Lung (tissue), 12 donors: ENCODE results near the gene DYNLT1. TPM values are rescaled to one million over a fixed set of nuclear protein-coding genes. Genes with fewer than 3 reads are reported as not detected.

Experiments
- ATAC-seq: fragments of 200-7000 bp; cut with Tn5 transposase; one replicate; pipeline ENCODE4 v1.9.1; 2020; ENCODE audit warnings: moderate number of reproducible peaks; ENCODE audit not compliant: insufficient read depth, low FRiP score
- DNase-seq, 3 donors: peaks; one replicate each; pipeline ENCODE4 v3.0.0-alpha.2; 2013 to 2017
- H3K27ac ChIP-seq, 2 donors: one replicate each; pipeline ENCODE4 v1.5.1; 2013; ENCODE audit warnings: mild to moderate bottlenecking in 2 of 2, moderate library complexity in 2 of 2, control low read depth in 1 of 2, inconsistent platforms in 1 of 2, low read depth in 1 of 2, low read length in 1 of 2
- H3K27me3 ChIP-seq, 3 donors: one replicate each; pipeline ENCODE4 v1.5.1; 2013; ENCODE audit warnings: low read length in 2 of 3; ENCODE audit not compliant: control insufficient read depth in 3 of 3, insufficient read depth in 3 of 3
- H3K36me3 ChIP-seq, 4 donors: one replicate each; pipeline ENCODE4 v1.5.1; 2013; ENCODE audit warnings: low read length in 4 of 4, mild to moderate bottlenecking in 1 of 4, moderate library complexity in 1 of 4; ENCODE audit not compliant: control insufficient read depth in 4 of 4, insufficient read depth in 4 of 4
- H3K4me1 ChIP-seq, 5 donors: one replicate each; pipeline ENCODE4 v1.5.1; 2013; ENCODE audit warnings: low read length in 5 of 5, mild to moderate bottlenecking in 2 of 5, moderate library complexity in 1 of 5; ENCODE audit not compliant: control insufficient read depth in 5 of 5, insufficient read depth in 5 of 5
- H3K4me3 ChIP-seq: one replicate; pipeline ENCODE4 v1.5.1; 2013; ENCODE audit warnings: mild to moderate bottlenecking, control low read depth, moderate library complexity
- H3K9ac ChIP-seq, 2 donors: one replicate each; pipeline ENCODE4 v1.5.1; 2013; ENCODE audit warnings: low read length in 2 of 2, control low read depth in 1 of 2; ENCODE audit not compliant: insufficient read depth in 1 of 2
- H3K9me3 ChIP-seq, 4 donors: one replicate each; pipeline ENCODE4 v1.5.1; 2013; ENCODE audit warnings: low read length in 3 of 4, mild to moderate bottlenecking in 1 of 4, moderate library complexity in 1 of 4; ENCODE audit not compliant: control insufficient read depth in 4 of 4, insufficient read depth in 3 of 4
- CTCF ChIP-seq: IDR thresholded peaks from 2 replicates; pipeline ENCODE4 v1.5.1; 2012; ENCODE audit warnings: mild to moderate bottlenecking; ENCODE audit errors: control extremely low read depth, extremely low read depth
- WGBS, 2 donors: extraction: QIAGEN DNeasy Blood & Tissue Kit; methylation state at CpG; one replicate each; pipeline ENCODE4 v1.1.7; 2013; 5-methylcytosine and 5-hydroxymethylcytosine counted together
- polyA plus RNA-seq, 2 donors: library from polyadenylated mRNA; stranded (reverse); fragments of 200-250 nt; gene quantifications; one replicate each; pipeline ENCODE4 v1.2.1, GENCODE V29; 2013
- total RNA-seq, 2 donors: library from RNA; depleted of rRNA in 1 of 2; stranded (reverse); fragments of >200 nt in 1 of 2; gene quantifications; one replicate each; pipeline ENCODE4 v1.2.1, GENCODE V29; 2014 to 2021
- donor health status: control.
- donor health status: control.
- donor health status: Bipolar disorder and iron deficiency.
- donor health status: healthy.
- donor health status: DM: yes; HTN: yes; CAD: no.

The DYNLT1 gene
- total and polyA plus RNA-seq, 4 donors: 83.4 to 268 (median 199) TPM

GRCh38 chr6:158645064-158646022, 800 bp upstream of the DYNLT1 start:
- H3K4me3 ChIP-seq: peak overlapping the region; percentile 87
- H3K27ac ChIP-seq: peak overlapping the region; percentile 98 to 99
- DNase-seq (no peak), ATAC-seq (no peak)
- H3K9me3 ChIP-seq: peaks cover 0 to 2% (median 0%) of the 10 kb centered on the region in 4 donors
- peaks cover 0 to 11% (median 4%) of the 10 kb centered on the region in 4 donors for H3K36me3 ChIP-seq
- WGBS, 2 donors: 28 to 31% methylated on average over 21 of the region's 21 CpGs
- peaks cover 8 to 25% (median 10%) of the 10 kb centered on the region in 5 donors for H3K4me1 ChIP-seq
- no peaks in the 10 kb centered on the region for H3K27me3 ChIP-seq
- peak overlapping the region; percentile 46 to 50 for H3K9ac ChIP-seq
- TF ChIP-seq CTCF: no peak

- Histone ChIP-seq H3K4me3 (peak overlapping the region; percentile 87), H3K36me3 (peaks cover 0 to 13% (median 8%) of the 10 kb centered on the region in 4 donors), H3K27ac (peak overlapping the region; percentile 98 to 99), H3K9me3 (no peaks in the 10 kb centered on the region), H3K9ac (peak overlapping the region; percentile 90 to 91), H3K27me3 (no peaks in the 10 kb centered on the region), H3K4me1 (peaks cover 8 to 27% (median 11%) of the 10 kb centered on the region in 5 donors)
- TF ChIP-seq CTCF: no peak
- ATAC-seq (no peak), DNase-seq (peak in 2 of 3 donors; percentile 35 to 48)
- WGBS, 2 donors: 1 to 2% methylated on average over 21 of the region's 21 CpGs
Observed at GRCh38 chr6:158643836-158644230, 710 bp downstream of the DYNLT1 start.

DNA sequence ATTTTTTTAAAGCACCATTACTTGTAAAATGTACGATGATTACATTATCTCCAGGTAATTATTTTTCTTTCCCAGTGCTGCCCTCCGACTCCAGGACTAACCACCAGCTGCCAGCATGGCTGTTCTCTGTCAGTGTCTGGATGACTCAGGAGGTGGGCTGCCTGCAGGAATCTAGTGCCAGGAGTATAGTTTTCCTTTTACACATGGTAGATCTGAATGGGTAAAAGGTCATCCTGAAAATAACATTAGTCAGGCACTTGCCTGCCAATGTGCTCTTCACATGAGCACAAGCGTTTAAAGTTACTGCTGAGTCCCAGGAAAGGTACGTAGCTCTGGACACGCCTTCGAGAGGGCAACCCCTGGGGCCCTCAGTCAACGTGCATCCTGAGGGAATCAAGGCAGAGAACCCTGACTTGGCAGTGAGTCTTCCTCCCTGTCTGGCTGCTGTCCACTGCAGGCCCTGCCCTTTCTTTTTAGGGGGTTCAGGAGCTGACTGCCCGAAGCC, 2.4 kb downstream of the DYNLT1 start:
- ATAC-seq (no peak), DNase-seq (no peak)
- Histone ChIP-seq H3K27me3 (no peaks in the 10 kb centered on the region), H3K9me3 (no peaks in the 10 kb centered on the region), H3K9ac (peak overlapping the region in 1 of 2 donors; percentile 8), H3K4me3 (no peak overlapping the region), H3K27ac (peak overlapping the region; percentile 77 to 98), H3K4me1 (peaks cover 8 to 27% (median 12%) of the 10 kb centered on the region in 5 donors), H3K36me3 (peaks cover 0 to 14% (median 9%) of the 10 kb centered on the region in 4 donors)
- no peak for TF ChIP-seq CTCF
- 65 to 85% methylated on average over 8 of the region's 8 CpGs for WGBS, 2 donors
